DND-41 (cell line): ENCODE results near the gene SNX10.

Experiments
- EZH2 ChIP-seq: IDR thresholded peaks from 3 replicates; pipeline ENCODE4 v1.6.1; 2012; ENCODE audit warnings: borderline replicate concordance, low read depth, mild to moderate bottlenecking, moderate library complexity, low read length, inconsistent platforms; ENCODE audit not compliant: severe bottlenecking
- TF ChIP-seq, protein P1 (sequence below): IDR thresholded peaks from 2 replicates; pipeline ENCODE4 v1.5.1; 2012; ENCODE audit warnings: borderline replicate concordance, low read length, moderate library complexity, mild to moderate bottlenecking; ENCODE audit not compliant: poor library complexity, severe bottlenecking; ENCODE audit errors: extremely low read depth

DNA sequence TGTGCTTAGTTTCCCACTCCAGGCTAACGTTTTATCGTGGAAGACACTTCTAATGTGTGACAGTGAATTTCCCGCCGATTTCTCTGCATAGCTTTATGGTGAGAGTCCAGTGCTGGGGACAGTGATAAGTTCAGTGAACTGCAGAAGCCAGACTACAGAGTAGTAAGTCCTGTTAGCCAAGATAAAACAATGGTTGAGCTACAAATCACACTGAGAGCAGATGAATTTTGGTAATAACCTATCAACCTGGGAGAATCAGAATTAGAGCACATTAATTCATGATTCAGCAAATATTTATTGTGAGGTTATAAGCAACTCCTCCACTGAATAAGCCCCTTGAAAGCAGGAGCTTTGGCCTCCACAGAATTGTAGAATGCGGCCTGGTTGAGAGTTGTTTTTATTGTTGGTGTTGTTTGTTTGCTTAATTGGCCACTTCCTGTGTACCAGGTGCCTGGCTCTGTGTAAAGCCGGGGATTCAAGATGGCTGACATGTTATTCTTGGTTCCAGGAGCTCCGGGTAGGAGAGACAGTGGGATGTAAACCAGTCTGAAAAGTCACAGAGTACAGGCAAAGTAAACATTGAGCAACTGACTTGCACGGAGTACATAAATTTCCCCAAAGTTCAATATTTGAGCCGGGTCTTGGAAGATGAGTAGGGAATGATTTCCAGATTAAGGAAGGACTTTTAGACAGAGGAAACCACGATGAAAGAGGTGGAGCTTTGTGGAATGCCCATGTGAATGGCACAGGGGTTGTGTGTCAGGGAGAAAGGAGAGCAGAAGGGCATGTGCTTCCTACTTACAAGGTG is 112.7 kb downstream of the SNX10 start:
- TF ChIP-seq, protein P1, sequence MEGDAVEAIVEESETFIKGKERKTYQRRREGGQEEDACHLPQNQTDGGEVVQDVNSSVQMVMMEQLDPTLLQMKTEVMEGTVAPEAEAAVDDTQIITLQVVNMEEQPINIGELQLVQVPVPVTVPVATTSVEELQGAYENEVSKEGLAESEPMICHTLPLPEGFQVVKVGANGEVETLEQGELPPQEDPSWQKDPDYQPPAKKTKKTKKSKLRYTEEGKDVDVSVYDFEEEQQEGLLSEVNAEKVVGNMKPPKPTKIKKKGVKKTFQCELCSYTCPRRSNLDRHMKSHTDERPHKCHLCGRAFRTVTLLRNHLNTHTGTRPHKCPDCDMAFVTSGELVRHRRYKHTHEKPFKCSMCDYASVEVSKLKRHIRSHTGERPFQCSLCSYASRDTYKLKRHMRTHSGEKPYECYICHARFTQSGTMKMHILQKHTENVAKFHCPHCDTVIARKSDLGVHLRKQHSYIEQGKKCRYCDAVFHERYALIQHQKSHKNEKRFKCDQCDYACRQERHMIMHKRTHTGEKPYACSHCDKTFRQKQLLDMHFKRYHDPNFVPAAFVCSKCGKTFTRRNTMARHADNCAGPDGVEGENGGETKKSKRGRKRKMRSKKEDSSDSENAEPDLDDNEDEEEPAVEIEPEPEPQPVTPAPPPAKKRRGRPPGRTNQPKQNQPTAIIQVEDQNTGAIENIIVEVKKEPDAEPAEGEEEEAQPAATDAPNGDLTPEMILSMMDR: no peak
- TF ChIP-seq EZH2: no peak
